IMR-90 (cell line): ENCODE results near the gene XPR1. TPM values are rescaled to one million over a fixed set of nuclear protein-coding genes. Genes with fewer than 3 reads are reported as not detected.

ENCODE experiments used
- ATAC-seq: fragments of 200-7000 bp; cut with Tn5 transposase; 2 replicates; pipeline ENCODE4 v1.9.1; 2020; ENCODE audit warnings: low read depth, mild to moderate bottlenecking, moderate library complexity
- BruUV-seq: library from RNA; stranded (reverse); fragments of 400-500 nt; replicated peaks from 2 replicates; lab custom pipeline; 2021; lab: Mats Ljungman, UMichigan
- CTCF ChIA-PET: fragments of 300-600 bp; formaldehyde crosslinking; extraction: SDS; loops from one replicate; lab custom pipeline; 2021; ENCODE audit warnings: antibody characterized with exemption; lab: Yijun Ruan, JAX
- POLR2A ChIA-PET: fragments of 300-600 bp; sonication (Branson Sonifier 250); formaldehyde crosslinking; loops from one replicate; lab custom pipeline; 2022; ENCODE audit warnings: antibody characterized with exemption; ENCODE audit not compliant: unreplicated experiment; lab: Charles Lee
- DNase-seq: peaks from one replicate; pipeline ENCODE4 v3.0.0; 2013
- H2AFZ ChIP-seq: replicated peaks from 2 replicates; pipeline ENCODE3; 2013; ENCODE audit warnings: low read length, mild to moderate bottlenecking; ENCODE audit not compliant: poor library complexity
- H2AK5ac ChIP-seq: 2 replicates; pipeline ENCODE4 v1.6.1; 2013; ENCODE audit warnings: low read depth, low read length, inconsistent platforms
- H2AK9ac ChIP-seq: replicated peaks from 2 replicates; pipeline ENCODE3; 2013; ENCODE audit warnings: mild to moderate bottlenecking, low read depth, low read length, moderate library complexity; ENCODE audit not compliant: poor library complexity
- H2BK120ac ChIP-seq: 2 replicates; pipeline ENCODE4 v1.6.1; 2013; ENCODE audit warnings: low read depth, low read length, inconsistent platforms
- H2BK15ac ChIP-seq: 3 replicates; pipeline ENCODE4 v1.6.1; 2013; ENCODE audit warnings: low read depth, low read length, inconsistent platforms
- H2BK20ac ChIP-seq: 2 replicates; pipeline ENCODE4 v1.6.1; 2013; ENCODE audit warnings: low read depth, mild to moderate bottlenecking, inconsistent platforms, low read length, moderate library complexity
- H2BK5ac ChIP-seq: 2 replicates; pipeline ENCODE4 v1.6.1; 2013; ENCODE audit warnings: mild to moderate bottlenecking, low read depth, low read length, inconsistent platforms; ENCODE audit not compliant: poor library complexity, severe bottlenecking
- H3K14ac ChIP-seq: replicated peaks from 2 replicates; pipeline ENCODE4 v1.6.1; 2013; ENCODE audit warnings: low read depth, low read length, inconsistent platforms
- H3K18ac ChIP-seq: 2 replicates; pipeline ENCODE4 v1.6.1; 2013; ENCODE audit warnings: low read depth, low read length, control low read depth
- H3K23ac ChIP-seq: 2 replicates; pipeline ENCODE4 v1.6.1; 2013; ENCODE audit warnings: low read depth, low read length, inconsistent platforms
- H3K27ac ChIP-seq: 2 replicates; pipeline ENCODE4 v1.5.1; 2013; ENCODE audit warnings: mild to moderate bottlenecking, control low read depth, low read length; ENCODE audit not compliant: insufficient read depth
- H3K27me3 ChIP-seq: 2 replicates; pipeline ENCODE4 v1.6.1; 2013; ENCODE audit warnings: low read length; ENCODE audit not compliant: control insufficient read depth, insufficient read depth
- H3K36me3 ChIP-seq: 2 replicates; pipeline ENCODE4 v1.6.1; 2013; ENCODE audit warnings: low read length, mixed read lengths; ENCODE audit not compliant: control insufficient read depth, insufficient read depth
- H3K4ac ChIP-seq: 2 replicates; pipeline ENCODE4 v1.6.1; 2013; ENCODE audit warnings: low read depth, low read length, inconsistent platforms
- H3K4me1 ChIP-seq: 2 replicates; pipeline ENCODE4 v1.6.1; 2013; ENCODE audit warnings: low read length, mixed read lengths; ENCODE audit not compliant: control insufficient read depth, insufficient read depth
- H3K4me2 ChIP-seq: 2 replicates; pipeline ENCODE4 v1.6.1; 2013; ENCODE audit warnings: low read depth, mild to moderate bottlenecking, control low read depth, low read length, moderate library complexity
- H3K4me3 ChIP-seq: 2 replicates; pipeline ENCODE4 v1.5.1; 2013; ENCODE audit warnings: low read depth, mild to moderate bottlenecking, control low read depth, low read length, moderate library complexity; ENCODE audit not compliant: insufficient read depth
- H3K56ac ChIP-seq: 2 replicates; pipeline ENCODE4 v1.6.1; 2013; ENCODE audit warnings: low read length, inconsistent platforms; ENCODE audit not compliant: insufficient read depth; ENCODE audit errors: extremely low read depth
- H3K79me1 ChIP-seq, 2 experiments: 2 replicates each; pipeline ENCODE4 v1.6.1; 2013; ENCODE audit warnings: low read length in 2 of 2, inconsistent platforms in 1 of 2, low read depth in 1 of 2
- H3K9ac ChIP-seq: 2 replicates; pipeline ENCODE4 v1.6.1; 2013; ENCODE audit warnings: low read depth, low read length, control low read depth
- H3K9me1 ChIP-seq: 2 replicates; pipeline ENCODE4 v1.6.1; 2013; ENCODE audit warnings: low read length, inconsistent platforms; ENCODE audit not compliant: insufficient read depth
- H3K9me3 ChIP-seq: 2 replicates; pipeline ENCODE4 v1.6.1; 2013; ENCODE audit warnings: low read length; ENCODE audit not compliant: control insufficient read depth, insufficient read depth
- H4K20me1 ChIP-seq: 2 replicates; pipeline ENCODE4 v1.6.1; 2013; ENCODE audit warnings: low read length, inconsistent platforms; ENCODE audit not compliant: insufficient read depth
- H4K5ac ChIP-seq: 2 replicates; pipeline ENCODE4 v1.6.1; 2013; ENCODE audit warnings: mild to moderate bottlenecking, low read depth, low read length, control low read depth
- H4K8ac ChIP-seq, 2 experiments: 2 replicates each; pipeline ENCODE4 v1.6.1; 2013; ENCODE audit warnings: low read depth in 2 of 2, low read length in 2 of 2, control low read depth in 1 of 2, inconsistent platforms in 1 of 2
- H4K91ac ChIP-seq: 2 replicates; pipeline ENCODE4 v1.6.1; 2013; ENCODE audit warnings: low read depth, low read length, inconsistent platforms; ENCODE audit not compliant: insufficient read depth
- BHLHE40 ChIP-seq: fragments of 150-350 bp; IDR thresholded peaks from 2 replicates; pipeline ENCODE4 v1.6.1; 2016; ENCODE audit warnings: mild to moderate bottlenecking, low read depth, low read length
- CEBPB ChIP-seq: IDR thresholded peaks from 2 replicates; pipeline ENCODE4 v1.6.1; 2012; ENCODE audit warnings: low read depth, low read length, improper control_type of control experiment
- CHD1 ChIP-seq: IDR thresholded peaks from 2 replicates; pipeline ENCODE4 v1.6.1; 2012; ENCODE audit warnings: low read depth, low read length, improper control_type of control experiment
- CTCF ChIP-seq: conservative IDR thresholded peaks from 2 replicates; pipeline ENCODE4 v1.5.1; 2012; ENCODE audit warnings: mild to moderate bottlenecking, low read depth, low read length, improper control_type of control experiment
- ELK1 ChIP-seq: fragments of 150-350 bp; IDR thresholded peaks from 2 replicates; pipeline ENCODE4 v1.6.1; 2016; ENCODE audit warnings: low read depth, mild to moderate bottlenecking, low read length, moderate library complexity, borderline replicate concordance
- FOS ChIP-seq: fragments of 150-350 bp; IDR thresholded peaks from 2 replicates; pipeline ENCODE4 v1.6.1; 2016; ENCODE audit warnings: low read depth, low read length
- MAFK ChIP-seq: IDR thresholded peaks from 2 replicates; pipeline ENCODE4 v1.6.1; 2012; ENCODE audit warnings: low read depth, low read length, improper control_type of control experiment
- MAZ ChIP-seq: IDR thresholded peaks from 2 replicates; pipeline ENCODE4 v1.6.1; 2012; ENCODE audit warnings: low read depth, mild to moderate bottlenecking, low read length, improper control_type of control experiment, moderate library complexity, borderline replicate concordance
- MXI1 ChIP-seq: IDR thresholded peaks from 2 replicates; pipeline ENCODE4 v1.6.1; 2012; ENCODE audit warnings: low read depth, mild to moderate bottlenecking, low read length, moderate library complexity, borderline replicate concordance
- NFE2L2 ChIP-seq: fragments of 150-350 bp; IDR thresholded peaks from 2 replicates; pipeline ENCODE4 v1.6.1; 2016; ENCODE audit warnings: low read depth, mild to moderate bottlenecking, low read length
- POLR2A ChIP-seq: IDR thresholded peaks from 2 replicates; pipeline ENCODE4 v1.6.1; 2012; ENCODE audit warnings: mild to moderate bottlenecking, low read depth, low read length
- RAD21 ChIP-seq: IDR thresholded peaks from 2 replicates; pipeline ENCODE4 v1.6.1; 2012; ENCODE audit warnings: low read length, improper control_type of control experiment
- RCOR1 ChIP-seq: IDR thresholded peaks from 2 replicates; pipeline ENCODE4 v1.6.1; 2012; ENCODE audit warnings: mild to moderate bottlenecking, low read length, improper control_type of control experiment; ENCODE audit not compliant: insufficient replicate concordance
- RFX5 ChIP-seq: IDR thresholded peaks from 2 replicates; pipeline ENCODE4 v1.8.0; 2012; ENCODE audit warnings: low read depth, mild to moderate bottlenecking, low read length, moderate library complexity
- SMC3 ChIP-seq: fragments of 150-350 bp; IDR thresholded peaks from 2 replicates; pipeline ENCODE4 v1.6.1; 2016; ENCODE audit warnings: low read depth, mild to moderate bottlenecking, antibody characterized with exemption, low read length, moderate library complexity
- USF2 ChIP-seq: fragments of 150-350 bp; IDR thresholded peaks from 2 replicates; pipeline ENCODE4 v1.6.1; 2017; ENCODE audit warnings: mild to moderate bottlenecking, antibody characterized with exemption, low read length, low read depth
- WGBS, 2 experiments: methylation state at CpG; one replicate each; pipeline versions ENCODE4 v1.1.5 to v1.1.7; 2013; ENCODE audit warnings: missing lambda C conversion rate in 2 of 2; ENCODE audit not compliant: insufficient read length in 1 of 2; ENCODE audit errors: extremely low coverage in 2 of 2; 5-methylcytosine and 5-hydroxymethylcytosine counted together
- dilution Hi-C: fragments of 300-500 bp; cut with HindIII; formaldehyde crosslinking; loops from one replicate; pipeline ENCODE4 v1.14.3; 2018; ENCODE audit warnings: low sequenced_read_pairs; ENCODE audit not compliant: unreplicated experiment
- in situ Hi-C: fragments of 300-500 bp; cut with MboI; formaldehyde crosslinking; loops from 3 replicates; pipeline ENCODE4 v1.14.3; 2019; ENCODE audit warnings: low sequenced_read_pairs, inconsistent platforms, mixed read lengths
- intact Hi-C: fragments of 100-400 bp; cut with micrococcal nuclease; formaldehyde crosslinking; loops from 2 replicates; pipeline ENCODE4 v1.10.0; 2022
- polyA plus RNA-seq, 3 experiments: library from polyadenylated mRNA; depleted of rRNA; stranded (reverse); fragments of >200 nt; gene quantifications; 2 replicates each; pipeline ENCODE4 v1.2.3, GENCODE V29; 2012; ENCODE audit warnings: low replicate concordance in 1 of 3
- total RNA-seq: library from RNA; depleted of rRNA; stranded (reverse); fragments of >200 nt; gene quantifications from 2 replicates; pipeline ENCODE4 v1.2.3, GENCODE V29; 2012

The XPR1 gene
- total and polyA plus RNA-seq, 2 of the 4 experiments (the other 2 are of a cell fraction), result 11.8 to 25.1 TPM

GRCh38 chr1:180745098-180745497 lies 113.3 kb downstream of the XPR1 start:
- H3K23ac ChIP-seq, result no peak overlapping the region
- H2AK5ac ChIP-seq, result no peak overlapping the region
- H3K27ac ChIP-seq, result no peak overlapping the region
- no peak for TF ChIP-seq MAZ
- no peak for TF ChIP-seq BHLHE40
- TF ChIP-seq RAD21, result no peak
- TF ChIP-seq USF2, result no peak
- no peak for TF ChIP-seq POLR2A
- no peak for TF ChIP-seq CEBPB
- no peak for TF ChIP-seq CHD1
- TF ChIP-seq RFX5, result no peak
- TF ChIP-seq RCOR1, result no peak
- TF ChIP-seq SMC3, result no peak
- no peak for TF ChIP-seq FOS
- no peak for TF ChIP-seq CTCF
- TF ChIP-seq ELK1, result no peak
- no peak for TF ChIP-seq NFE2L2
- TF ChIP-seq MAFK, result no peak
- TF ChIP-seq MXI1, result no peak
- BruUV-seq, result no TSS peak
- no peak overlapping the region for H2BK20ac ChIP-seq
- H2AFZ ChIP-seq, result no peak overlapping the region
- no peaks in the 10 kb centered on the region for H3K27me3 ChIP-seq
- H4K91ac ChIP-seq, result no peak overlapping the region
- H2BK120ac ChIP-seq, result no peak overlapping the region
- H3K14ac ChIP-seq, result no peak overlapping the region
- CTCF ChIA-PET, result no interaction called here
- peaks cover 2% of the 10 kb centered on the region; the same call in 1 of the 2 replicates for H3K9me3 ChIP-seq
- H2BK15ac ChIP-seq, result no peak overlapping the region
- no peak overlapping the region for H4K8ac ChIP-seq
- H3K4me2 ChIP-seq, result no peak overlapping the region
- H3K9ac ChIP-seq, result no peak overlapping the region
- H4K5ac ChIP-seq, result no peak overlapping the region
- H3K18ac ChIP-seq, result no peak overlapping the region
- H3K4ac ChIP-seq, result no peak overlapping the region
- no peak overlapping the region for H3K56ac ChIP-seq
- intact Hi-C loops, result no loop called here
- H3K9me1 ChIP-seq, result no peaks in the 10 kb centered on the region
- DNase-seq (no peak), ATAC-seq (no peak)
- H3K36me3 ChIP-seq, result no peaks in the 10 kb centered on the region
- H2BK5ac ChIP-seq, result no peak overlapping the region
- no peaks in the 10 kb centered on the region for H3K4me1 ChIP-seq
- in situ Hi-C loops, result no loop called here
- H4K20me1 ChIP-seq, result 0 out of 2 replicates have a peak, but pooled peaks cover 6% of the 10 kb centered on the region
- no peak overlapping the region for H3K4me3 ChIP-seq
- H2AK9ac ChIP-seq, result no peak overlapping the region
- POLR2A ChIA-PET, result no interaction called here
- 71% methylated on average over 1 of the region's 6 CpGs; no CpG with 5 or more reads in 1 of the 2 experiments for WGBS, 2 experiments
- H3K79me1 ChIP-seq, result peaks cover 5 to 10% of the 10 kb centered on the region in 2 experiments; a peak in 2 of 4 replicates
- dilution Hi-C loops, result no loop called here
